ENCODE results near the gene CLN6. TPM values are rescaled to one million over a fixed set of nuclear protein-coding genes. Genes with fewer than 3 reads are reported as not detected.
"Not testable (repeated sequence)": the region's sequence is repeated elsewhere in the genome, so short reads cannot be mapped to it uniquely, and the experiment has no call there.

The CLN6 gene
- total RNA-seq, 1 experiment from 2014 or later = 43.4 TPM

- in situ Hi-C loops (cut with HindIII; ENCODE audit: low sequenced_read_pairs) = no loop called here
- no peak for DNase-seq (ENCODE audit: low spot score)
These were observed 30.4 kb upstream of the CLN6 start for GRCh38 chr15:68259883-68260282.

- in situ Hi-C loops (cut with HindIII; ENCODE audit: low sequenced_read_pairs) = no loop called here
- no peak for DNase-seq (ENCODE audit: low spot score)
These were observed 29.2 kb upstream of the CLN6 start for GRCh38 chr15:68258692-68259091.

- peak; percentile 90 for DNase-seq (ENCODE audit: low spot score)
- in situ Hi-C loops (cut with HindIII; ENCODE audit: low sequenced_read_pairs) = no loop called here
These were observed 27.3 kb upstream of the CLN6 start for GRCh38 chr15:68256675-68257450.

GRCh38 chr15:68252925-68253534, 23.5 kb upstream of the CLN6 start:
- peak; percentile 86 for DNase-seq (ENCODE audit: low spot score)
- in situ Hi-C loops (cut with HindIII; ENCODE audit: low sequenced_read_pairs) = no loop called here

GRCh38 chr15:68249058-68249713, 19.7 kb upstream of the CLN6 start:
- in situ Hi-C loops (cut with HindIII; ENCODE audit: low sequenced_read_pairs) = no loop called here

GRCh38 chr15:68244235-68244634, 14.7 kb upstream of the CLN6 start:
- no peak for DNase-seq (ENCODE audit: low spot score)
- in situ Hi-C loops (cut with HindIII; ENCODE audit: low sequenced_read_pairs) = no loop called here

More at GRCh38 chr15:68249058-68249713, 19.7 kb upstream of the CLN6 start:
- no peak for DNase-seq (ENCODE audit: low spot score)

- DNase-seq (ENCODE audit: low spot score) = no peak
- in situ Hi-C loops (cut with HindIII; ENCODE audit: low sequenced_read_pairs) = no loop called here
These were observed 11.8 kb upstream of the CLN6 start for GRCh38 chr15:68241088-68241935.

- no peak for DNase-seq (ENCODE audit: low spot score)
These were observed 9.5 kb upstream of the CLN6 start for GRCh38 chr15:68239025-68239424.

GRCh38 chr15:68235022-68235421, 5.5 kb upstream of the CLN6 start:
- DNase-seq (ENCODE audit: low spot score) = no peak
- in situ Hi-C loops (cut with HindIII; ENCODE audit: low sequenced_read_pairs) = no loop called here

More at GRCh38 chr15:68239025-68239424, 9.5 kb upstream of the CLN6 start:
- in situ Hi-C loops (cut with HindIII; ENCODE audit: low sequenced_read_pairs) = no loop called here

GRCh38 chr15:68234520-68234919, 5.0 kb upstream of the CLN6 start:
- in situ Hi-C loops (cut with HindIII; ENCODE audit: low sequenced_read_pairs); DNase-seq (ENCODE audit: low spot score): not testable (repeated sequence)

- no peak for DNase-seq (ENCODE audit: low spot score)
- in situ Hi-C loops (cut with HindIII; ENCODE audit: low sequenced_read_pairs) = no loop called here
These were observed 4.5 kb upstream of the CLN6 start for GRCh38 chr15:68234060-68234459.

- in situ Hi-C loops (cut with HindIII; ENCODE audit: low sequenced_read_pairs) = no loop called here
- DNase-seq (ENCODE audit: low spot score) = no peak
These were observed 3.4 kb upstream of the CLN6 start for GRCh38 chr15:68232937-68233336.

GRCh38 chr15:68232449-68232848, 2.9 kb upstream of the CLN6 start:
- DNase-seq (ENCODE audit: low spot score) = no peak
- in situ Hi-C loops (cut with HindIII; ENCODE audit: low sequenced_read_pairs) = no loop called here

GRCh38 chr15:68231102-68231818, 1.7 kb upstream of the CLN6 start:
- DNase-seq (ENCODE audit: low spot score) = no peak
- in situ Hi-C loops (cut with HindIII; ENCODE audit: low sequenced_read_pairs) = no loop called here

GRCh38 chr15:68230157-68231100, 901 bp upstream of the CLN6 start:
- in situ Hi-C loops (cut with HindIII; ENCODE audit: low sequenced_read_pairs) = no loop called here

GRCh38 chr15:68228971-68229385, 550 bp downstream of the CLN6 start:
- no peak for DNase-seq (ENCODE audit: low spot score)
- in situ Hi-C loops (cut with HindIII; ENCODE audit: low sequenced_read_pairs) = no loop called here

More at GRCh38 chr15:68230157-68231100, 901 bp upstream of the CLN6 start:
- DNase-seq (ENCODE audit: low spot score) = peak; percentile 36

- no peak for DNase-seq (ENCODE audit: low spot score)
- in situ Hi-C loops (cut with HindIII; ENCODE audit: low sequenced_read_pairs) = no loop called here
These were observed 1.2 kb downstream of the CLN6 start for GRCh38 chr15:68228143-68228970.

All from G401 (cell line).